Measurements from ENCODE around the gene TRIM67.

The TRIM67 gene

GRCh38 chr1:231201375-231201978, 39.6 kb downstream of the TRIM67 start:
- DNase-seq (ENCODE audit: low spot score) = no peak
- no peak for TF ChIP-seq CTCF (IDR thresholded peaks at IDR 0.05; ENCODE audit: extremely low read depth, missing control alignments)

DNA sequence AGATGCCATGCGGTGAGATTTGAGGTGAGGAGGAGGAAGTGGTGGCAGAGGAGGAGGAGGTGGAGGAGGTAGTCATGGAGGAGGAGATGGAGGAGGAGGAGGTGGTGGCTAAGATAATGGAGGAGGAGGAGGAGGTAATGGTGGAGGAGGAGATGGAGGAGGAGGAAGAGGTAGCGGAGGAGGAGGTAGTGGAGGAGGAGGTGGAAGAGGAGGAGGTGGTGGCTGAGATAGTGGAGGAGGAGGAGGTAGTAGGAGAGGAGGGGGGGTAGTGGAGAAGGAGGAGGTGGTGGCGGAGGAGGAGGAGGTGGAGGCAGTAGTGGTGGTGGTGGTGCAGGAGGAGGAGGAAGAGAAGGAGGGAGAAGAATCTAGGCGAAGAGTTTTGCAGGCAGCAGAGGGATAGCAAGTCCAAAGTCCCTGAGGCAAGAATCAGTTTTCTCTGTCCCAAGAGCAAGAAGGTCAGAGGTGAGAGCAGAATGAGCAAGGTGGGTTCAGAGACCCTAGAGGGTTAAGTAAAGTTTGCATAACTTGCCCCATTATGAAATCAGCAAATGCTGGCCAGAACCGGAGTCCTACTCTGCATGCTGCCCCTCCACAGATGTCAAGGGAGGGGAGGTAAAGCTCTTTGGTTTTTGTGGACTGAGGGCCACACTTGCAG, 40.2 kb downstream of the TRIM67 start:
- no peak for TF ChIP-seq CTCF (IDR thresholded peaks at IDR 0.05; ENCODE audit: extremely low read depth, missing control alignments)
- DNase-seq (ENCODE audit: low spot score) = no peak

GRCh38 chr1:231203259-231204057, 41.6 kb downstream of the TRIM67 start:
- no peak for DNase-seq (ENCODE audit: low spot score)
- no peak for TF ChIP-seq CTCF (IDR thresholded peaks at IDR 0.05; ENCODE audit: extremely low read depth, missing control alignments)

- TF ChIP-seq CTCF (IDR thresholded peaks at IDR 0.05; ENCODE audit: extremely low read depth, missing control alignments) = no peak
- no peak for DNase-seq (ENCODE audit: low spot score)
These were observed 45.0 kb downstream of the TRIM67 start for GRCh38 chr1:231206856-231207255.

- DNase-seq (ENCODE audit: low spot score) = no peak
- no peak for TF ChIP-seq CTCF (IDR thresholded peaks at IDR 0.05; ENCODE audit: extremely low read depth, missing control alignments)
These were observed 45.6 kb downstream of the TRIM67 start for GRCh38 chr1:231207437-231207836.

- TF ChIP-seq CTCF (IDR thresholded peaks at IDR 0.05; ENCODE audit: extremely low read depth, missing control alignments) = no peak
- no peak for DNase-seq (ENCODE audit: low spot score)
These were observed 47.1 kb downstream of the TRIM67 start for GRCh38 chr1:231208980-231209379.

GRCh38 chr1:231209531-231209930, 47.7 kb downstream of the TRIM67 start:
- no peak for TF ChIP-seq CTCF (IDR thresholded peaks at IDR 0.05; ENCODE audit: extremely low read depth, missing control alignments)
- DNase-seq (ENCODE audit: low spot score) = no peak
